ENCODE results near the gene TUBA3C.

DNA sequence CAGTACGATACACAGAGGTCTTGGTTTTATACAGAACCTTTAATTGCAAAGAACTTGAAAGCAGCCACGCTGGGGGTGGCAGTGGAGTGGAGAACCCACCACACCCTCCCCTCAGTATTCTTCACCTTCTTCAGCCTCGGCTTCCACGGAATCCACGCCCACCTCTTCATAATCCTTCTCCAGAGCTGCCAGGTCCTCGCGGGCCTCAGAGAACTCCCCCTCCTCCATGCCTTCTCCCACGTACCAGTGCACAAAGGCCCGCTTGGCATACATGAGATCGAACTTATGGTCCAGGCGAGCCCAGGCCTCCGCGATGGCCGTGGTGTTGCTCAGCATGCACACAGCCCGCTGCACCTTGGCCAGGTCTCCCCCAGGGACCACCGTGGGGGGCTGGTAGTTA is 7.9 kb downstream of the TUBA3C start:
- TF ChIP-seq, protein P1, sequence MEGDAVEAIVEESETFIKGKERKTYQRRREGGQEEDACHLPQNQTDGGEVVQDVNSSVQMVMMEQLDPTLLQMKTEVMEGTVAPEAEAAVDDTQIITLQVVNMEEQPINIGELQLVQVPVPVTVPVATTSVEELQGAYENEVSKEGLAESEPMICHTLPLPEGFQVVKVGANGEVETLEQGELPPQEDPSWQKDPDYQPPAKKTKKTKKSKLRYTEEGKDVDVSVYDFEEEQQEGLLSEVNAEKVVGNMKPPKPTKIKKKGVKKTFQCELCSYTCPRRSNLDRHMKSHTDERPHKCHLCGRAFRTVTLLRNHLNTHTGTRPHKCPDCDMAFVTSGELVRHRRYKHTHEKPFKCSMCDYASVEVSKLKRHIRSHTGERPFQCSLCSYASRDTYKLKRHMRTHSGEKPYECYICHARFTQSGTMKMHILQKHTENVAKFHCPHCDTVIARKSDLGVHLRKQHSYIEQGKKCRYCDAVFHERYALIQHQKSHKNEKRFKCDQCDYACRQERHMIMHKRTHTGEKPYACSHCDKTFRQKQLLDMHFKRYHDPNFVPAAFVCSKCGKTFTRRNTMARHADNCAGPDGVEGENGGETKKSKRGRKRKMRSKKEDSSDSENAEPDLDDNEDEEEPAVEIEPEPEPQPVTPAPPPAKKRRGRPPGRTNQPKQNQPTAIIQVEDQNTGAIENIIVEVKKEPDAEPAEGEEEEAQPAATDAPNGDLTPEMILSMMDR (IDR thresholded peaks at IDR 0.05): no peak
- no peak for TF ChIP-seq ZFX (IDR thresholded peaks at IDR 0.05; ENCODE audit: borderline replicate concordance)
